Brain microvascular endothelial cell (primary cell): ENCODE measurements around the gene RELB.

Experiments
- DNase-seq: peaks from one replicate; pipeline ENCODE4 v3.0.0-alpha.2; 2020
- H3K27ac ChIP-seq: fragments of 250-450 bp; sonication (Bioruptor Pico); 2 replicates; pipeline ENCODE4 v1.5.1; 2020; ENCODE audit warnings: mild to moderate bottlenecking, moderate library complexity
- H3K27me3 ChIP-seq: fragments of 250-450 bp; sonication (Bioruptor Pico); replicated peaks from 2 replicates; pipeline ENCODE4 v1.5.1; 2020; ENCODE audit warnings: mild to moderate bottlenecking
- H3K36me3 ChIP-seq: fragments of 250-450 bp; sonication (Bioruptor Pico); replicated peaks from 2 replicates; pipeline ENCODE4 v1.5.1; 2020; ENCODE audit warnings: mild to moderate bottlenecking
- H3K4me3 ChIP-seq: 2 replicates; pipeline ENCODE4 v1.5.1; 2011; ENCODE audit warnings: low read depth, mild to moderate bottlenecking, control low read depth, low read length, moderate library complexity
- CTCF ChIP-seq: IDR thresholded peaks from 2 replicates; pipeline ENCODE4 v1.5.1; 2011; ENCODE audit warnings: low read depth, mild to moderate bottlenecking, moderate library complexity, low read length, control low read depth, inconsistent platforms; ENCODE audit errors: missing control alignments
- in situ Hi-C: cut with HindIII; loops from 2 replicates; pipeline ENCODE4 v1.10.0; 2017; ENCODE audit warnings: low sequenced_read_pairs, low pct_ligation_motif_present

RELB gene

GRCh38 chr19:45046355-45046754 lies 45.1 kb downstream of the RELB start:
- Histone ChIP-seq H3K36me3 (peaks cover 41% of the 10 kb centered on the region), H3K27ac (no peak overlapping the region), H3K27me3 (no peaks in the 10 kb centered on the region), H3K4me3 (no peak overlapping the region)
- TF ChIP-seq CTCF: no peak
- DNase-seq: no peak
- in situ Hi-C loops: no loop called here

- Histone ChIP-seq H3K27ac (no peak overlapping the region), H3K4me3 (no peak overlapping the region), H3K27me3 (no peaks in the 10 kb centered on the region), H3K36me3 (peaks cover 37% of the 10 kb centered on the region)
- in situ Hi-C loops: no loop called here
- DNase-seq: no peak
- no peak for TF ChIP-seq CTCF
These were observed 46.0 kb downstream of the RELB start for GRCh38 chr19:45047188-45047797.

- Histone ChIP-seq H3K27ac (no peak overlapping the region), H3K36me3 (peaks cover 43% of the 10 kb centered on the region), H3K27me3 (no peaks in the 10 kb centered on the region), H3K4me3 (no peak overlapping the region)
- no peak for DNase-seq
- TF ChIP-seq CTCF: no peak
- in situ Hi-C loops: no loop called here
These were observed 47.9 kb downstream of the RELB start for GRCh38 chr19:45049073-45049736.

GRCh38 chr19:45050036-45050435 lies 48.8 kb downstream of the RELB start:
- TF ChIP-seq CTCF: no peak
- no peak for DNase-seq
- H3K4me3 ChIP-seq: no peak overlapping the region
- H3K27ac ChIP-seq: no peak overlapping the region
- H3K36me3 ChIP-seq: peaks cover 43% of the 10 kb centered on the region
- H3K27me3 ChIP-seq: no peaks in the 10 kb centered on the region
- in situ Hi-C loops: no loop called here

- no peak overlapping the region for H3K27ac ChIP-seq
- no peak for TF ChIP-seq CTCF
- no peak overlapping the region for H3K4me3 ChIP-seq
- in situ Hi-C loops: no loop called here
- DNase-seq: no peak
- peaks cover 41% of the 10 kb centered on the region for H3K36me3 ChIP-seq
- H3K27me3 ChIP-seq: no peaks in the 10 kb centered on the region
These were observed 50.8 kb downstream of the RELB start for GRCh38 chr19:45051929-45052579.
